ENCODE results near the gene B3GLCT. TPM values are rescaled to one million over a fixed set of nuclear protein-coding genes. Genes with fewer than 3 reads are reported as not detected.
A peak's percentile ranks its signal among the peaks of the same experiment; 100 is the strongest.

The B3GLCT gene
- total and polyA plus RNA-seq, 2 of the 13 experiments (the other 11 are each of a cell fraction or from before 2014, with no cell fraction given), result 2.0 to 7.1 TPM

- Histone ChIP-seq H3K9ac (ENCODE audit: insufficient read depth, low read depth, low read length) (no peak overlapping the region), H3K36me3 (replicated peaks in 1 of 2; ENCODE audit: control insufficient read depth in 1 of 2, insufficient read depth in 2 of 2, low read length in 2 of 2) (no peaks in the 10 kb centered on the region), H3K9me3 (ENCODE audit: low read length) (no peaks in the 10 kb centered on the region), H3K79me2 (ENCODE audit: insufficient read depth, low read length) (no peaks in the 10 kb centered on the region), H3K27me3 (ENCODE audit: control insufficient read depth in 1 of 2, insufficient read depth in 2 of 2, low read length in 2 of 2) (no peaks in the 10 kb centered on the region), H4K20me1 (ENCODE audit: insufficient read depth, low read length) (no peaks in the 10 kb centered on the region), H2AFZ (ENCODE audit: low read length) (no peak overlapping the region), H3K4me3 (replicated peaks in 1 of 3; ENCODE audit: insufficient read depth in 1 of 3, low read depth in 2 of 3, low read length in 3 of 3) (no peak overlapping the region), H3K4me1 (ENCODE audit: insufficient read depth, low read length) (no peaks in the 10 kb centered on the region), H3K27ac (ENCODE audit: extremely low read length, insufficient read depth, low read length) (no peak overlapping the region), H3K4me2 (ENCODE audit: low read depth, low read length) (no peak overlapping the region)
- no TSS peak for BruUV-seq (replicated peaks)
- 18% methylated on average over 3 of the region's 3 CpGs for WGBS (ENCODE audit: low lambda C conversion rate)
- TF ChIP-seq MIXL1 (CRISPR knock-in tag; IDR thresholded peaks at IDR 0.05), result peak; percentile 71
- peak; percentile 33; the same call in 1 of the 2 replicates for TF ChIP-seq SMC3 (IDR thresholded peaks at IDR 0.05; ENCODE audit: low read length)
- peak; percentile 62 for TF ChIP-seq CTCF (CRISPR knock-in tag; IDR thresholded peaks at IDR 0.05)
- TF ChIP-seq RAD21 (CRISPR knock-in tag; IDR thresholded peaks at IDR 0.05), result 0 out of 2 replicates have a peak, but pooled peaks have one; percentile 23
- no peak for TF ChIP-seq ZNF318 (CRISPR knock-in tag; IDR thresholded peaks at IDR 0.05)
- no peak for TF ChIP-seq TOPORS (CRISPR knock-in tag; IDR thresholded peaks at IDR 0.05)
- peak; percentile 58 for TF ChIP-seq STAG1 (CRISPR knock-in tag; IDR thresholded peaks at IDR 0.05)
- no peak for TF ChIP-seq RARA (CRISPR knock-in tag; IDR thresholded peaks at IDR 0.05)
- intact Hi-C loops (cut with micrococcal nuclease; ENCODE audit: unreplicated experiment), result loop anchor here (1.0 to 10.0 kb wide), 2 partner anchors 188 to 509 kb away; no protein-coding TSS in a partner anchor
- ATAC-seq (peak; percentile 63), FAIRE-seq (peak; percentile 26), DNase-seq (ENCODE audit: low spot score) (peak; percentile 31)
- ChIA-PET POLR2A (no interaction called here), CTCF (ENCODE audit: low intra/inter-chr PET ratio, low total read pairs) (interaction anchor here (1.9 kb wide), 1 partner anchor 188 kb away, joined by 17 read pairs; no protein-coding TSS in a partner anchor)
- in situ Hi-C loops (cut with HindIII; ENCODE audit: extremely low pct_ligation_motif_present, low pct_unique_long_range_greater_than_20kb), result loop anchor here (5.0 to 25.0 kb wide), 2 partner anchors 186 to 501 kb away; partner anchors contain the start of gene RXFP2
Measured at GRCh38 chr13:31236211-31236786, 36.5 kb downstream of the B3GLCT start.
